Measurements from ENCODE around the gene SPOCK1. TPM values are rescaled to one million over a fixed set of nuclear protein-coding genes. Genes with fewer than 3 reads are reported as not detected.

Gene SPOCK1
- total and polyA plus RNA-seq, 5 experiments from 2014 or later, result not detected

GRCh38 chr5:137023371-137023770, 475.8 kb downstream of the SPOCK1 start:
- Mint-ChIP-seq H3K27ac (no peak overlapping the region), H3K9me3 (no peaks in the 10 kb centered on the region), H3K4me3 (no peak overlapping the region), H3K4me1 (peaks cover 0 to 4% (median under 1%) of the 10 kb centered on the region in 4 donors), H3K27me3 (peaks cover 0 to 11% (median 3%) of the 10 kb centered on the region in 5 donors), H3K36me3 (no peaks in the 10 kb centered on the region)
- ATAC-seq (no peak), DNase-seq (no peak)
- POLR2A ChIA-PET, result interaction anchor here (0.7 kb wide), 1 partner anchor 281 kb away, joined by 3 read pairs; no protein-coding TSS in a partner anchor

- H3K27ac Mint-ChIP-seq, result no peak overlapping the region
- peaks cover 0 to 11% (median 3%) of the 10 kb centered on the region in 5 donors for H3K27me3 Mint-ChIP-seq
- H3K36me3 Mint-ChIP-seq, result no peaks in the 10 kb centered on the region
- H3K9me3 Mint-ChIP-seq, result no peaks in the 10 kb centered on the region
- DNase-seq, result no peak
- ATAC-seq, result no peak
- H3K4me1 Mint-ChIP-seq, result peaks cover 0 to 4% (median under 1%) of the 10 kb centered on the region in 4 donors
- H3K4me3 Mint-ChIP-seq, result no peak overlapping the region
- POLR2A ChIA-PET, result no interaction called here
Measured at GRCh38 chr5:137022725-137023124, 476.4 kb downstream of the SPOCK1 start.

- no peaks in the 10 kb centered on the region for H3K9me3 Mint-ChIP-seq
- no peak for ATAC-seq
- H3K4me3 Mint-ChIP-seq, result no peak overlapping the region
- no peaks in the 10 kb centered on the region for H3K36me3 Mint-ChIP-seq
- POLR2A ChIA-PET, result no interaction called here
- no peak overlapping the region for H3K27ac Mint-ChIP-seq
- H3K27me3 Mint-ChIP-seq, result peaks cover 0 to 11% (median 3%) of the 10 kb centered on the region in 5 donors
- no peak for DNase-seq
- H3K4me1 Mint-ChIP-seq, result peaks cover 0 to 4% (median under 1%) of the 10 kb centered on the region in 4 donors
Measured at GRCh38 chr5:137022043-137022442, 477.1 kb downstream of the SPOCK1 start.

- Mint-ChIP-seq H3K27me3 (no peaks in the 10 kb centered on the region), H3K9me3 (no peaks in the 10 kb centered on the region), H3K36me3 (no peaks in the 10 kb centered on the region), H3K27ac (no peak overlapping the region), H3K4me1 (peaks cover 0 to 4% (median under 1%) of the 10 kb centered on the region in 4 donors), H3K4me3 (no peak overlapping the region)
- ATAC-seq (no peak), DNase-seq (no peak)
- POLR2A ChIA-PET, result no interaction called here
Measured at GRCh38 chr5:137019229-137019628, 479.9 kb downstream of the SPOCK1 start.

- H3K27ac Mint-ChIP-seq, result no peak overlapping the region
- POLR2A ChIA-PET, result no interaction called here
- DNase-seq (no peak), ATAC-seq (no peak)
- no peaks in the 10 kb centered on the region for H3K27me3 Mint-ChIP-seq
- no peaks in the 10 kb centered on the region for H3K4me1 Mint-ChIP-seq
- H3K4me3 Mint-ChIP-seq, result no peak overlapping the region
- H3K9me3 Mint-ChIP-seq, result peaks cover 0 to 2% (median 0%) of the 10 kb centered on the region in 9 donors
- H3K36me3 Mint-ChIP-seq, result no peaks in the 10 kb centered on the region
Measured at GRCh38 chr5:137016783-137017324, 482.3 kb downstream of the SPOCK1 start.

- peaks cover 0 to 2% (median 0%) of the 10 kb centered on the region in 9 donors for H3K9me3 Mint-ChIP-seq
- H3K4me1 Mint-ChIP-seq, result no peaks in the 10 kb centered on the region
- H3K27ac Mint-ChIP-seq, result no peak overlapping the region
- no peaks in the 10 kb centered on the region for H3K27me3 Mint-ChIP-seq
- no peaks in the 10 kb centered on the region for H3K36me3 Mint-ChIP-seq
- no peak for DNase-seq
- POLR2A ChIA-PET, result no interaction called here
- H3K4me3 Mint-ChIP-seq, result no peak overlapping the region
- no peak for ATAC-seq
Measured at GRCh38 chr5:137015540-137016116, 483.5 kb downstream of the SPOCK1 start.

GRCh38 chr5:137014731-137015130, 484.4 kb downstream of the SPOCK1 start:
- Mint-ChIP-seq H3K36me3 (no peaks in the 10 kb centered on the region), H3K27me3 (no peaks in the 10 kb centered on the region), H3K27ac (no peak overlapping the region), H3K9me3 (peaks cover 0 to 2% (median 0%) of the 10 kb centered on the region in 9 donors), H3K4me3 (no peak overlapping the region), H3K4me1 (no peaks in the 10 kb centered on the region)
- ATAC-seq, result no peak
- POLR2A ChIA-PET, result no interaction called here
- DNase-seq, result no peak

- Mint-ChIP-seq H3K36me3 (no peaks in the 10 kb centered on the region), H3K9me3 (peaks cover 0 to 19% (median 3%) of the 10 kb centered on the region in 9 donors), H3K4me1 (peaks cover 0 to 2% (median 0%) of the 10 kb centered on the region in 4 donors), H3K4me3 (no peak overlapping the region), H3K27ac (no peak overlapping the region), H3K27me3 (peaks cover 0 to 3% (median 0%) of the 10 kb centered on the region in 5 donors)
- no peak for ATAC-seq
- no peak for DNase-seq
- POLR2A ChIA-PET, result no interaction called here
Measured at GRCh38 chr5:137010226-137010625, 488.9 kb downstream of the SPOCK1 start.

- Mint-ChIP-seq H3K27me3 (peaks cover 0 to 7% (median 4%) of the 10 kb centered on the region in 5 donors), H3K27ac (no peak overlapping the region), H3K9me3 (peaks cover 0 to 30% (median 5%) of the 10 kb centered on the region in 9 donors), H3K4me1 (peaks cover 0 to 2% (median 0%) of the 10 kb centered on the region in 4 donors), H3K4me3 (no peak overlapping the region), H3K36me3 (no peaks in the 10 kb centered on the region)
- POLR2A ChIA-PET, result no interaction called here
- no peak for DNase-seq
- ATAC-seq, result no peak
Measured at GRCh38 chr5:137004279-137004678, 494.8 kb downstream of the SPOCK1 start.

GRCh38 chr5:137001026-137001569, 498.0 kb downstream of the SPOCK1 start:
- POLR2A ChIA-PET, result no interaction called here
- ATAC-seq (no peak), DNase-seq (no peak)
- Mint-ChIP-seq H3K27ac (no peak overlapping the region), H3K9me3 (peaks cover 0 to 31% (median 6%) of the 10 kb centered on the region in 9 donors), H3K36me3 (no peaks in the 10 kb centered on the region), H3K27me3 (peaks cover 0 to 7% (median 4%) of the 10 kb centered on the region in 5 donors), H3K4me1 (peaks cover 0 to 2% (median 0%) of the 10 kb centered on the region in 4 donors), H3K4me3 (no peak overlapping the region)

GRCh38 chr5:136999787-137000186, 499.3 kb downstream of the SPOCK1 start:
- Mint-ChIP-seq H3K27ac (no peak overlapping the region), H3K9me3 (peaks cover 0 to 20% (median 3%) of the 10 kb centered on the region in 9 donors), H3K4me3 (no peak overlapping the region), H3K27me3 (peaks cover 0 to 5% (median 4%) of the 10 kb centered on the region in 5 donors), H3K36me3 (no peaks in the 10 kb centered on the region), H3K4me1 (no peaks in the 10 kb centered on the region)
- ATAC-seq (no peak), DNase-seq (no peak)
- POLR2A ChIA-PET, result no interaction called here

GRCh38 chr5:136998854-136999357, 500.2 kb downstream of the SPOCK1 start:
- Mint-ChIP-seq H3K4me3 (no peak overlapping the region), H3K27me3 (peaks cover 0 to 5% (median 4%) of the 10 kb centered on the region in 5 donors), H3K9me3 (peaks cover 0 to 13% (median 1%) of the 10 kb centered on the region in 9 donors), H3K27ac (no peak overlapping the region), H3K4me1 (no peaks in the 10 kb centered on the region), H3K36me3 (no peaks in the 10 kb centered on the region)
- DNase-seq (no peak), ATAC-seq (no peak)
- POLR2A ChIA-PET, result no interaction called here

GRCh38 chr5:136994154-136994553, 505.0 kb downstream of the SPOCK1 start:
- Mint-ChIP-seq H3K4me1 (no peaks in the 10 kb centered on the region), H3K4me3 (no peak overlapping the region), H3K9me3 (peaks cover 0 to 13% (median 0%) of the 10 kb centered on the region in 9 donors), H3K27me3 (no peaks in the 10 kb centered on the region), H3K36me3 (no peaks in the 10 kb centered on the region), H3K27ac (no peak overlapping the region)
- POLR2A ChIA-PET, result no interaction called here
- DNase-seq, result no peak
- ATAC-seq, result no peak
